Muscle of back (tissue), 11 donors: ENCODE results near the gene CFAP74. TPM values are rescaled to one million over a fixed set of nuclear protein-coding genes. Genes with fewer than 3 reads are reported as not detected.
"Not testable (repeated sequence)": the region's sequence is repeated elsewhere in the genome, so short reads cannot be mapped to it uniquely, and the experiment has no call there.

ENCODE experiments used
- DNase-seq, 3 donors: peaks; one replicate each; pipeline versions ENCODE4 v3.0.0 to v3.0.0-alpha.2; 2013
- polyA plus RNA-seq, 10 donors: library from polyadenylated mRNA; unstranded; fragments of 120-200 nt; gene quantifications; one replicate each; pipeline ENCODE4 v1.2.1, GENCODE V29; 2013; ENCODE audit not compliant: insufficient read length in 10 of 10

Gene CFAP74
- polyA plus RNA-seq, 10 donors, result 0.05 to 0.36 (median 0.15) TPM; not detected in 1

GRCh38 chr1:1954831-1955441 lies 48.6 kb downstream of the CFAP74 start:
- no peak for DNase-seq

- DNase-seq, result no peak
These were observed 49.6 kb downstream of the CFAP74 start for GRCh38 chr1:1954015-1954414.

DNA sequence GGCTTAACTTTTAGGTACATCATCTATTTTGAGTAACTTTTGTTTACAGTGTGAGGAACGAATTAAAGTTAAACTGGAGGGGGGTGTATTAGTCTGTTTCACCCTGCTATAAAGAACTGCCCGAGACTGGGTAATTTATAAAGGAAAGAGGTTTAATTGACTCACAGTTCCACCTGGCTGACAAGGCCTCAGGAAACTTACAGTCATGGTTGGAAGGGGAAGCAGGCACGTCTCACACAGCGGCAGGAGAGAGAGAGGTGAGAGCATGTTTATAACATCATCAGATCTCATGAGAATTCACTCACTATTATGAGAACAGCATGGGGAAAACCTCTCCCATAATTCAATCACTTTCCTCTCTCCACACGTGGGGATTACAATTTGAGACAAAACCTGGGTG lies 52.6 kb downstream of the CFAP74 start:
- DNase-seq, result no peak

DNA sequence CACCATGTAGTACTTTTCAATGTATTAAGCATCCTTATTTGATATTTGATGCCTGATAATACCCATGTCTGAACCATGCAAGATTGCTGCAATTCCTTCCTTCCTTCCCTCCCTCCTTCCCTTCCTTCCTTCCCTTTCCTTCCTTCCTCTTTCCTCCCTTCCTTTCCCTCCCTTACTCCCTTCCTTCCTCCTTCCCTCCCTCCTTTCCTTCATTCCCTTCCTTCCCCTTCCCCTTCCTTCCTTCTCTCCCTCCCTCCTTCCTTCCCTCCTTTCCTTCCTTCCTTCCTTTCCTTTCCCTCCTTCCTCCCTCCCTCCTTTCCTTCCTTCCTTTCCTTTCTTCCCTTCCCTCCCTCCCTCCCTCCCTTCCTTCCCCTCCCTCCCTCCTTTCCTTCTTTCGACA lies 54.8 kb downstream of the CFAP74 start:
- DNase-seq, result no peak

DNA sequence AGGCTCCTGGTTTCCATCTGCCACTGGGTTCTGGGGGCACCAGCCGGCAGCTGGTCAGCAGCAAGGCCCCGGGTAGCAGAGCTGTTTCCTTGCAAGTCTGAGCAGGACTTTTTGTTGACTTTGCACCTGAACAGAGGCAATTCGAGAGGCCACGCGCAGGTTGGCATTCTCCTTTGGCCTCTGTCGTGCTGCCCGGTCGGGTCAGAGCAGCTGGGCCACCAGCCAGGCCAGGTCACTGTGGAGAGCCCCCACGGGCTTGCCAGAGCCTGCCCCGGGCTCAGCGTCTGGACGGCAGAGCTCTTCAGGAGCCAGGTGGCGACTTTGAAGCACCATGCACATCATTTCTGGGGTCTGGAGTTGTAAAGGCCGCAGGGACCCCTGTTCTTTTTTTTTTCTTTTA lies 56.1 kb downstream of the CFAP74 start:
- no peak for DNase-seq

DNA sequence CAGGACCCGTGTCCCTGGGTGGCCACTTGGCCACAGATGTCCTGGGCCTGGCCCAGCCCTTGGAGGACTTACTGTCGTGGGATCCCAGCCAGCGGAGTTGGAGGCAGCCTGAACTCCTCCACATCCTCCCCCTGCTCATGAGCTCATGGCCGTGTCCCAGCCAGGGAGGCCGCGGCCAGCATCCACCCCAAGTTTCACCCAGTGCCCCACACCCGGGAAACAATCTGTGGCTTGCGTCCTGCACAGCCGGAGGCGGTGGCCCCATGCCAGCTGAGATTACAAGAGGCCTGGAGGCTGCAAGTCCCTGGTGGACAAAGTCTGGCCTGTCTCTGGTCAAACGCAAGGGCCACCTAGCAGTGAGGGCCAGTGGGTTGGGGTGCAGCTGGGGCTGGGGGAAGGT lies 57.0 kb downstream of the CFAP74 start:
- DNase-seq, result peak; percentile 8 to 75 (median 42)

GRCh38 chr1:1945782-1946393 lies 57.7 kb downstream of the CFAP74 start:
- no peak for DNase-seq

DNA sequence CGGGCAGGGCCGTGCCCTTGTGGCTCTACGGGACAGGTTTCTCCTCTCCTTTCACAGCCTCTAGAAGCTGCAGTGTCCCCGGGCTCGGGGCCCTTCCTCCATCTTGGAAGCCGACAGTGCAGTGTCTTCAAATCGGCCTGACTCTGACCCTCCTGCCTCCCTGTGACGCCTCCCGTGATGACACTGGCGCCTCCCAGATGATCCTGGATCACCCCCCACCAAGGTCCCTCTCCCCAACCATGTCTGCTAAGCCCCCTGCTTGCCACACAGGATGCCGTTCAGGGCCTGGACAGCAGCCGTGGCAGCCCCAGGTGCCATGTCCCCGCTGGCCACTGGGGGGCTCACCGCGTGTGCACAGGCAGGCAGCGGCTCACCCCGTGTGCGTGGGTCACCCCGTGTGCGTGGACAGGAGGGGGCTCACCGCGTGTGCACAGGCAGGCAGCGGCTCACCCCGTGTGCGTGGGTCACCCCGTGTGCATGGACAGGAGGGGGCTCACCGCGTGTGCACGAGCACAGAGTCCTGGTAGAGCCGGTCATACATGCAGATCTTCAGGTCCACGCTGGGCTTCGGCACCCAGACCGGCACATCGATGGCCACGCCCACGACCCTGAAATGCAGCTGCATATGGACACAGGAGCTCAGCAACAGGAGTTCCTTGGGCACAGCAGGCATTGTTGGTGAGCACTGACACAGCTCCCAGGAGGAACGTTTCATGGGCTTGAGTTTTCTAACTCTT lies 59.6 kb downstream of the CFAP74 start:
- DNase-seq, result peak in 2 of 3 donors; percentile 12 to 79

- DNase-seq, result no peak
These were observed 60.6 kb downstream of the CFAP74 start for GRCh38 chr1:1942753-1943656.

DNA sequence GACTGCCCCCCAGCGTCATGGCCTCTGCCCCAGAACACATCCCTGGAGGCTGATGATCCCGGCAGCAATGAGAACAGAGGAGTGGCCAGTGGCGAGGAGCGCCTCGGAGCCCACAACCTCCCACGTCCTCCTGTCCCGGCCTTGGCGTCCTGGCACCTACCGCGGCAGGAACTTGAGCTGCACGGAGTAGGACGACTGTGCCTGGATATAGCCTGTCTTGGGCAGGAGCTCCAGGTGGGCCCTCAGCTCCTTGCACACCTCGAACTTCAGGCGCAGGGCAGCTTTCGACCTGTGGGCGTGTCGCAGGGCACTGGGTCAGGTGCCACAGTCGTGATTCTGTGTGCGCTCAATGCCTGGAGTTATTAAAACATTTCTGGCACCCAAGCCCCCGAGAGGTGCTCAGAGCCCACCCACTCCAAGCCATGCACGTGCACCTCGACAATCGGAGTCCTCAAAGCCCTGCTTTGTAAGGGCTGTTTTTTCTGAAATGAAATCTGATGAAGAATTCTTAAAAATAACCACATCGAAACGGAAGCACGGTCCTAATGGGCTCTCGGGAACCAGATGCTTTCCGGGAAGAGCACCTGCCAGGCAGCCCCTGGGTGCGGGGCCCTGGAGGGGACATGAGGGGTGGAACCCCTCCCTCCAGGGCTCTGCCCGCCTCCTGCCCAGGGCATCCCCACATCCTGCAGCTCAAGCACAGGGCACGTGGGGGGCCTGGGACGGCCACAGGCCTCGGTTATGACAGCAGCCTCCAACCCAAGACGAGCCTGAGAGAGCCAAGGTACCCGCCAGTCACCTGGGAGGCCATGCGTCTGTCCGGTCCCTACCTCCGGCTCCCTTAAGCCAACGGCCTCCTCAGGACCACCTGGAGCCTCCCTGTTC lies 61.5 kb downstream of the CFAP74 start:
- no peak for DNase-seq

- no peak for DNase-seq
These were observed 62.3 kb downstream of the CFAP74 start for GRCh38 chr1:1941211-1941841.

DNA sequence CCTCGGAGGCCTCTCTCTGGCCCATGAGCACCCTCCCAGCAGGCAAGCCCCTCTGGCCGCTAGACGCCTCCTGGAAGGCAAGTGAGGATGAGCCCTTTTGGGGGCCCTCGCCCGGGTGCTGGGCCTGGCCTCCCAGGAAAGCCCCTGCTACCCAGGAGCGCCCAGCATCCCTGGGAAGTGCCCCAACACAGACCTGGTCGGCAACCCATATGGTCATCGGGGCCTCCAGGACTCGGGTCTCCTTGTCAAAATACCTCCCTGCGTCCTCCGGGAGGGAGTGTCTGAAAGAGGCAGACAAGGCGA lies 63.5 kb downstream of the CFAP74 start:
- no peak for DNase-seq

DNA sequence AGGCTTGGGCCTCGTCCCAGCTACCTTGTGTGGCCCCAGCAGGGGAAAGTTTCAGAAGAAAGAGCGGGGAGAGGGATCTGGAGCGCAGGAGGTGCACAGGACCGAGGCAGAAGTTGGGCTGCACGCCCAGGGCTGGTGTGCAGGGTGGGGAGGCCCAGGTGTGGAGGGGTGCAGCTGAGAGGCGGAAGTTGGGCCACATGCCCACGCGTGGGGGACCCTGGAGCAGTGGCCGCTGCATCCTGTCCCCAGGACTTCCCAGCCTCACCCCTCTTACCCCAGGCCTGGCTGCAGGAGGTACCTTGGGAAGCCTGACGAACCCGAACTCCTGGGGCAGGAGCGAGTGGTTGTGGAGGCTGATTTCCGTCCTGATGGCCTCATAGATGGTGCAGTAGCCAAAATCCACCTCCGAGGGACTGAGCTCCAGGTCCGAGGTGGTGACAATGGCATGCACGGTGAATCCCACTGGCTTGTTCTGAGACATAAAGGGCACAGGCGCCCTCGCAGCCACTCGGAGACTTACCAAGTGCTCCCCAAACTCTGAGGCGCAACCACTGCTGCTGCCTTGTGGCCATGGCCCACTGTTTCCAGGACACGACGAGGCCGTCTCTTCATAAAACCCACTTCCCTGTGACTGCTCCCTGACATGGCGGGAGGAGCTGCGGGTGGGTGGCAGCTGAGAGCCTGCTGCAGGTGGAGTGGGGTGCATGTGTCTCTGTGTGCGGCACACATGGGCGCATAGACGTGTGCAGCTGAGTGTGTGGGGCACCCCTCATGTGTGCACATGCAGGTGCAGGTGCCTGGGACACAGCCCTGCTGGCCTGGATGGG lies 64.1 kb downstream of the CFAP74 start:
- DNase-seq, result no peak

DNA sequence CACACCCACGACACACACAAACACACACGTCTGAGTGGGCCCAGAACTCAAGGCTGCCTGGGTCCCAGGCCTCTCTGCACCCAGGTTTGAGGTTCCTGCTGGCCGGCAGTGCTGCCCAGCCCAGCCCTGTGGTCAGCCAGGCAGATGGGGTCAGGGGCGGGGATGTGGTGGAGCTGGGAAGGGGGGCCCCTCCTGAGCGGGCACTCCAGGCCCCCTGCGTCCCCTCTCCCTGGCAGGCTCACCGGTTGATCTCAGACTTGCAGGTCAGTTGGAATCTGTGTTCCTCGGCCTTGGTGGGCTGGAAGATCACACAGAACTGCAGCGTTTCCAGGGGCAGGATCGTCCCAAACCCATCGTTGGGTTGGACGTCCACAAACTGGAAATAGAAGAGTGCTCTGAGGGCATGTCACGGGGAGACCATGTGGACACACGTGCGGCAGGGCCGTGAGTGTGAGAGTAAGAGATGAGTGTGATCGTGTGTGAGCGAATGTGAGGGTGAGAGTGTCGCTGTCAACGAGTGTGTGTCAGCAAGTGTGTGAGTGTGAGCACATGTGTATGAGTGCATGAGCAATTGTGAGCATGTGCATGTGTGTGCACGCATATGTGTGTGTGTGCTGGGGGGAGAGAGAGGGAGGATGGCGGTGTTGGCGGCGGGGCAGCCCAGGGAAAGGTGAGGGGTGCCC lies 64.8 kb downstream of the CFAP74 start:
- no peak for DNase-seq

DNA sequence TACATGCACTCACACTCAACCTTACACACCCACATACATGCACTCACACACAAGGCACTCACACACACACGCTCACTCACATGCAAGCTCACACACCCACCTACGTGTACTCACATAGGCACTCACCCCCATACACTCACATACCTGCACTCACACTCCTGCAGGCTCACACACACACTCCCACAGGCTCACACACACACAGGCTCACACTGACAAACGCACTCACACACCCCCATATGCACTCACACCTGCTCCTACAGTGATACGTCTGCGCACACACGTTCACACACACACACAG lies 65.4 kb downstream of the CFAP74 start:
- no peak for DNase-seq

DNA sequence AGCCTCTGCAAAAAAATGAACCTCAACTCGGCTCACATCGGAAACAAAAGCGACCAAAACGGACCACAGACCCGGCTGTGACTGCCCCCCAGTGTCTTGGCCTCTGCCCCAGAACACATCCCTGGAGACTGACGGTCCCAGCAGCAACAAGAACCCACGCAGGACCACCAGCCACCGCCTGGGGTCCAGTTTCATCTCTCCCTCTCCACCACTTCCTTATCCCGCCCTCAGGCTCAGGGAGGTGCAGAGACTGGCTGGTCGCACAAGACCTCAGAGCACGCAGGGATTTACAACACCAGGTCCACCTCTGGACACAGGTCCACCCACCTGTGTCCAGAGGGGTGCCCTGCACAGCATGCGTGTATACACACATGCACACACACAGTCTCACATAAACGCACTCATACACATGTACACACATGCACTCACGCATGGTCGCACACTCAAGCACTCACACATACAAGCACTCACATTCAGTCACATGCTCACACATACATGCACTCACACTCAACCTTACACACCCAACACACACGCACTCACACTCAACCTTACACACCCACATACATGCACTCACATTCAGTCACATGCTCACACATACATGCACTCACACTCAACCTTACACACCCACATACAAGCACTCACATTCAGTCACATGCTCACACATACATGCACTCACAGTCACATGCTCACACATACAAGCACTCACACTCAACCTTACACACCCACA lies 65.9 kb downstream of the CFAP74 start:
- DNase-seq, result no peak

GRCh38 chr1:1937061-1937460 lies 66.5 kb downstream of the CFAP74 start:
- DNase-seq, result no peak

GRCh38 chr1:1934848-1935247 lies 68.7 kb downstream of the CFAP74 start:
- not testable (repeated sequence) for DNase-seq
